Inflammatory macrophage (primary cell): ENCODE results near the gene RAB3D.
"Not testable (repeated sequence)": the region's sequence is repeated elsewhere in the genome, so short reads cannot be mapped to it uniquely, and the experiment has no call there.

Experiments used
- DNase-seq, 2 donors: peaks; one replicate each; pipeline ENCODE4 v3.0.0-alpha.2; 2020 to 2022

RAB3D gene

GRCh38 chr19:11365557-11366117 is 26.2 kb upstream of the RAB3D start:
- DNase-seq: no peak

- DNase-seq: no peak
Measured at GRCh38 chr19:11364935-11365334, 25.5 kb upstream of the RAB3D start.

- DNase-seq: no peak
Measured at GRCh38 chr19:11364296-11364904, 24.9 kb upstream of the RAB3D start.

- DNase-seq: no peak
Measured at GRCh38 chr19:11363881-11364280, 24.4 kb upstream of the RAB3D start.

- no peak for DNase-seq
Measured at GRCh38 chr19:11361771-11362731, 22.6 kb upstream of the RAB3D start.

- DNase-seq: no peak
Measured at GRCh38 chr19:11361037-11361770, 21.7 kb upstream of the RAB3D start.

GRCh38 chr19:11359421-11359820 is 20.0 kb upstream of the RAB3D start:
- DNase-seq: no peak

- DNase-seq: no peak
Measured at GRCh38 chr19:11356676-11357550, 17.5 kb upstream of the RAB3D start.

GRCh38 chr19:11356074-11356397 is 16.6 kb upstream of the RAB3D start:
- no peak for DNase-seq

GRCh38 chr19:11355160-11356073 is 16.0 kb upstream of the RAB3D start, which contains the start of gene PLPPR2:
Gene PLPPR2, plus strand, starts transcription at chr19:11355432. Its CDS starts 2,242 bp downstream, at chr19:11357674.
- DNase-seq: peak; percentile 92 to 93

GRCh38 chr19:11354102-11354501 is 14.6 kb upstream of the RAB3D start:
- DNase-seq: not testable (repeated sequence)

- no peak for DNase-seq
Measured at GRCh38 chr19:11349171-11349570, 9.7 kb upstream of the RAB3D start.

- no peak for DNase-seq
Measured at GRCh38 chr19:11347546-11348039, 8.1 kb upstream of the RAB3D start.

GRCh38 chr19:11346104-11346940 is 6.9 kb upstream of the RAB3D start, which contains the start of the genes CCDC159 and TMEM205:
Gene CCDC159, plus strand, starts transcription at chr19:11346519. Its CDS starts 88 bp downstream, at chr19:11346607.
Gene TMEM205, minus strand, starts transcription at chr19:11346268. Its CDS starts 649 bp downstream, at chr19:11345619.
- peak; percentile 100 for DNase-seq

GRCh38 chr19:11345122-11345803 is 5.8 kb upstream of the RAB3D start:
- DNase-seq: no peak

- no peak for DNase-seq
Measured at GRCh38 chr19:11342429-11342828, 3.0 kb upstream of the RAB3D start.

- DNase-seq: not testable (repeated sequence)
Measured at GRCh38 chr19:11340099-11340467, 626 bp upstream of the RAB3D start.

GRCh38 chr19:11338569-11339253 is 746 bp downstream of the RAB3D start:
- DNase-seq: no peak
